IMR-90 (cell line): ENCODE results near the gene TTF2. TPM values are rescaled to one million over a fixed set of nuclear protein-coding genes. Genes with fewer than 3 reads are reported as not detected.

ENCODE experiments used
- ATAC-seq: fragments of 200-7000 bp; cut with Tn5 transposase; 2 replicates; pipeline ENCODE4 v1.9.1; 2020; ENCODE audit warnings: low read depth, mild to moderate bottlenecking, moderate library complexity
- BruUV-seq: library from RNA; stranded (reverse); fragments of 400-500 nt; replicated peaks from 2 replicates; lab custom pipeline; 2021; lab: Mats Ljungman, UMichigan
- CTCF ChIA-PET: fragments of 300-600 bp; formaldehyde crosslinking; extraction: SDS; loops from one replicate; lab custom pipeline; 2021; ENCODE audit warnings: antibody characterized with exemption; lab: Yijun Ruan, JAX
- POLR2A ChIA-PET: fragments of 300-600 bp; sonication (Branson Sonifier 250); formaldehyde crosslinking; loops from one replicate; lab custom pipeline; 2022; ENCODE audit warnings: antibody characterized with exemption; ENCODE audit not compliant: unreplicated experiment; lab: Charles Lee
- DNase-seq: peaks from one replicate; pipeline ENCODE4 v3.0.0; 2013
- H2AFZ ChIP-seq: replicated peaks from 2 replicates; pipeline ENCODE3; 2013; ENCODE audit warnings: low read length, mild to moderate bottlenecking; ENCODE audit not compliant: poor library complexity
- H2AK5ac ChIP-seq: 2 replicates; pipeline ENCODE4 v1.6.1; 2013; ENCODE audit warnings: low read depth, low read length, inconsistent platforms
- H2AK9ac ChIP-seq: replicated peaks from 2 replicates; pipeline ENCODE3; 2013; ENCODE audit warnings: mild to moderate bottlenecking, low read depth, low read length, moderate library complexity; ENCODE audit not compliant: poor library complexity
- H2BK120ac ChIP-seq: 2 replicates; pipeline ENCODE4 v1.6.1; 2013; ENCODE audit warnings: low read depth, low read length, inconsistent platforms
- H2BK15ac ChIP-seq: 3 replicates; pipeline ENCODE4 v1.6.1; 2013; ENCODE audit warnings: low read depth, low read length, inconsistent platforms
- H2BK20ac ChIP-seq: 2 replicates; pipeline ENCODE4 v1.6.1; 2013; ENCODE audit warnings: low read depth, mild to moderate bottlenecking, inconsistent platforms, low read length, moderate library complexity
- H2BK5ac ChIP-seq: 2 replicates; pipeline ENCODE4 v1.6.1; 2013; ENCODE audit warnings: mild to moderate bottlenecking, low read depth, low read length, inconsistent platforms; ENCODE audit not compliant: poor library complexity, severe bottlenecking
- H3K14ac ChIP-seq: replicated peaks from 2 replicates; pipeline ENCODE4 v1.6.1; 2013; ENCODE audit warnings: low read depth, low read length, inconsistent platforms
- H3K18ac ChIP-seq: 2 replicates; pipeline ENCODE4 v1.6.1; 2013; ENCODE audit warnings: low read depth, low read length, control low read depth
- H3K23ac ChIP-seq: 2 replicates; pipeline ENCODE4 v1.6.1; 2013; ENCODE audit warnings: low read depth, low read length, inconsistent platforms
- H3K27ac ChIP-seq: 2 replicates; pipeline ENCODE4 v1.5.1; 2013; ENCODE audit warnings: mild to moderate bottlenecking, control low read depth, low read length; ENCODE audit not compliant: insufficient read depth
- H3K27me3 ChIP-seq: 2 replicates; pipeline ENCODE4 v1.6.1; 2013; ENCODE audit warnings: low read length; ENCODE audit not compliant: control insufficient read depth, insufficient read depth
- H3K36me3 ChIP-seq: 2 replicates; pipeline ENCODE4 v1.6.1; 2013; ENCODE audit warnings: low read length, mixed read lengths; ENCODE audit not compliant: control insufficient read depth, insufficient read depth
- H3K4ac ChIP-seq: 2 replicates; pipeline ENCODE4 v1.6.1; 2013; ENCODE audit warnings: low read depth, low read length, inconsistent platforms
- H3K4me1 ChIP-seq: 2 replicates; pipeline ENCODE4 v1.6.1; 2013; ENCODE audit warnings: low read length, mixed read lengths; ENCODE audit not compliant: control insufficient read depth, insufficient read depth
- H3K4me2 ChIP-seq: 2 replicates; pipeline ENCODE4 v1.6.1; 2013; ENCODE audit warnings: low read depth, mild to moderate bottlenecking, control low read depth, low read length, moderate library complexity
- H3K4me3 ChIP-seq: 2 replicates; pipeline ENCODE4 v1.5.1; 2013; ENCODE audit warnings: low read depth, mild to moderate bottlenecking, control low read depth, low read length, moderate library complexity; ENCODE audit not compliant: insufficient read depth
- H3K56ac ChIP-seq: 2 replicates; pipeline ENCODE4 v1.6.1; 2013; ENCODE audit warnings: low read length, inconsistent platforms; ENCODE audit not compliant: insufficient read depth; ENCODE audit errors: extremely low read depth
- H3K79me1 ChIP-seq, 2 experiments: 2 replicates each; pipeline ENCODE4 v1.6.1; 2013; ENCODE audit warnings: low read length in 2 of 2, inconsistent platforms in 1 of 2, low read depth in 1 of 2
- H3K9ac ChIP-seq: 2 replicates; pipeline ENCODE4 v1.6.1; 2013; ENCODE audit warnings: low read depth, low read length, control low read depth
- H3K9me1 ChIP-seq: 2 replicates; pipeline ENCODE4 v1.6.1; 2013; ENCODE audit warnings: low read length, inconsistent platforms; ENCODE audit not compliant: insufficient read depth
- H3K9me3 ChIP-seq: 2 replicates; pipeline ENCODE4 v1.6.1; 2013; ENCODE audit warnings: low read length; ENCODE audit not compliant: control insufficient read depth, insufficient read depth
- H4K20me1 ChIP-seq: 2 replicates; pipeline ENCODE4 v1.6.1; 2013; ENCODE audit warnings: low read length, inconsistent platforms; ENCODE audit not compliant: insufficient read depth
- H4K5ac ChIP-seq: 2 replicates; pipeline ENCODE4 v1.6.1; 2013; ENCODE audit warnings: mild to moderate bottlenecking, low read depth, low read length, control low read depth
- H4K8ac ChIP-seq, 2 experiments: 2 replicates each; pipeline ENCODE4 v1.6.1; 2013; ENCODE audit warnings: low read depth in 2 of 2, low read length in 2 of 2, control low read depth in 1 of 2, inconsistent platforms in 1 of 2
- H4K91ac ChIP-seq: 2 replicates; pipeline ENCODE4 v1.6.1; 2013; ENCODE audit warnings: low read depth, low read length, inconsistent platforms; ENCODE audit not compliant: insufficient read depth
- BHLHE40 ChIP-seq: fragments of 150-350 bp; IDR thresholded peaks from 2 replicates; pipeline ENCODE4 v1.6.1; 2016; ENCODE audit warnings: mild to moderate bottlenecking, low read depth, low read length
- CEBPB ChIP-seq: IDR thresholded peaks from 2 replicates; pipeline ENCODE4 v1.6.1; 2012; ENCODE audit warnings: low read depth, low read length, improper control_type of control experiment
- CHD1 ChIP-seq: IDR thresholded peaks from 2 replicates; pipeline ENCODE4 v1.6.1; 2012; ENCODE audit warnings: low read depth, low read length, improper control_type of control experiment
- FOS ChIP-seq: fragments of 150-350 bp; IDR thresholded peaks from 2 replicates; pipeline ENCODE4 v1.6.1; 2016; ENCODE audit warnings: low read depth, low read length
- MAFK ChIP-seq: IDR thresholded peaks from 2 replicates; pipeline ENCODE4 v1.6.1; 2012; ENCODE audit warnings: low read depth, low read length, improper control_type of control experiment
- MAZ ChIP-seq: IDR thresholded peaks from 2 replicates; pipeline ENCODE4 v1.6.1; 2012; ENCODE audit warnings: low read depth, mild to moderate bottlenecking, low read length, improper control_type of control experiment, moderate library complexity, borderline replicate concordance
- MXI1 ChIP-seq: IDR thresholded peaks from 2 replicates; pipeline ENCODE4 v1.6.1; 2012; ENCODE audit warnings: low read depth, mild to moderate bottlenecking, low read length, moderate library complexity, borderline replicate concordance
- NFE2L2 ChIP-seq: fragments of 150-350 bp; IDR thresholded peaks from 2 replicates; pipeline ENCODE4 v1.6.1; 2016; ENCODE audit warnings: low read depth, mild to moderate bottlenecking, low read length
- POLR2A ChIP-seq: IDR thresholded peaks from 2 replicates; pipeline ENCODE4 v1.6.1; 2012; ENCODE audit warnings: mild to moderate bottlenecking, low read depth, low read length
- RAD21 ChIP-seq: IDR thresholded peaks from 2 replicates; pipeline ENCODE4 v1.6.1; 2012; ENCODE audit warnings: low read length, improper control_type of control experiment
- RCOR1 ChIP-seq: IDR thresholded peaks from 2 replicates; pipeline ENCODE4 v1.6.1; 2012; ENCODE audit warnings: mild to moderate bottlenecking, low read length, improper control_type of control experiment; ENCODE audit not compliant: insufficient replicate concordance
- RFX5 ChIP-seq: IDR thresholded peaks from 2 replicates; pipeline ENCODE4 v1.8.0; 2012; ENCODE audit warnings: low read depth, mild to moderate bottlenecking, low read length, moderate library complexity
- SMC3 ChIP-seq: fragments of 150-350 bp; IDR thresholded peaks from 2 replicates; pipeline ENCODE4 v1.6.1; 2016; ENCODE audit warnings: low read depth, mild to moderate bottlenecking, antibody characterized with exemption, low read length, moderate library complexity
- WGBS, 2 experiments: methylation state at CpG; one replicate each; pipeline versions ENCODE4 v1.1.5 to v1.1.7; 2013; ENCODE audit warnings: missing lambda C conversion rate in 2 of 2; ENCODE audit not compliant: insufficient read length in 1 of 2; ENCODE audit errors: extremely low coverage in 2 of 2; 5-methylcytosine and 5-hydroxymethylcytosine counted together
- dilution Hi-C: fragments of 300-500 bp; cut with HindIII; formaldehyde crosslinking; loops from one replicate; pipeline ENCODE4 v1.14.3; 2018; ENCODE audit warnings: low sequenced_read_pairs; ENCODE audit not compliant: unreplicated experiment
- in situ Hi-C: fragments of 300-500 bp; cut with MboI; formaldehyde crosslinking; loops from 3 replicates; pipeline ENCODE4 v1.14.3; 2019; ENCODE audit warnings: low sequenced_read_pairs, inconsistent platforms, mixed read lengths
- intact Hi-C: fragments of 100-400 bp; cut with micrococcal nuclease; formaldehyde crosslinking; loops from 2 replicates; pipeline ENCODE4 v1.10.0; 2022
- polyA plus RNA-seq, 3 experiments: library from polyadenylated mRNA; depleted of rRNA; stranded (reverse); fragments of >200 nt; gene quantifications; 2 replicates each; pipeline ENCODE4 v1.2.3, GENCODE V29; 2012; ENCODE audit warnings: low replicate concordance in 1 of 3
- total RNA-seq: library from RNA; depleted of rRNA; stranded (reverse); fragments of >200 nt; gene quantifications from 2 replicates; pipeline ENCODE4 v1.2.3, GENCODE V29; 2012
- TF ChIP-seq, protein P1 (sequence below): conservative IDR thresholded peaks from 2 replicates; pipeline ENCODE4 v1.5.1; 2012; ENCODE audit warnings: mild to moderate bottlenecking, low read depth, low read length, improper control_type of control experiment
- TF ChIP-seq, protein P2 (sequence below): fragments of 150-350 bp; IDR thresholded peaks from 2 replicates; pipeline ENCODE4 v1.6.1; 2017; ENCODE audit warnings: mild to moderate bottlenecking, antibody characterized with exemption, low read length, low read depth
- TF ChIP-seq, protein P3 (sequence below): fragments of 150-350 bp; IDR thresholded peaks from 2 replicates; pipeline ENCODE4 v1.6.1; 2016; ENCODE audit warnings: low read depth, mild to moderate bottlenecking, low read length, moderate library complexity, borderline replicate concordance

Gene TTF2
- total and polyA plus RNA-seq, 2 of the 4 experiments (the other 2 are of a cell fraction) = 11.5 to 14.7 TPM

DNA sequence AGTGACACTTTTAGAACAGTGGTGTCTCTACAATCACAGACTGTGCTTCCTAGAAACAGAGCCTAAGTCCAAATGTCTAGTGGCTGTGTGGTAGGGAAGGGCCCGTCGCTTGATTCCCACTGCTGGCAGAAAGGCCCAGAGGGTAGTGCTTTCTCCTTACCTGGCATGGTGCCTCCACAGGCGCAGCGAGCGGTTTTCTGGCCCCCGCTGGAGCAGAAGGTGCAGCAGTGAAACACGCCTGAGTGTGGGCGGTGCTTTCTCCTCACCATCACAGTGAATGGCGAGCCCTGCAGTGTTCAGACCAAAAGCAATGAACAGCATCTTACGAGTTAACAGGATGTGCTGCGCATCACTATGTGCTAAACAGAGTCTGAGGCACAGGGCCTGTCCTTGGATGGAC is 53.1 kb downstream of the TTF2 start:
- no peak overlapping the region for H2BK120ac ChIP-seq
- H3K23ac ChIP-seq = no peak overlapping the region
- no peak overlapping the region for H3K4ac ChIP-seq
- no peaks in the 10 kb centered on the region for H3K9me3 ChIP-seq
- H3K14ac ChIP-seq = no peak overlapping the region
- no peak overlapping the region for H3K4me2 ChIP-seq
- no peak overlapping the region for H3K56ac ChIP-seq
- dilution Hi-C loops (no loop called here), intact Hi-C loops (no loop called here), in situ Hi-C loops (no loop called here)
- no peak overlapping the region for H4K5ac ChIP-seq
- H2AK5ac ChIP-seq = no peak overlapping the region
- H4K8ac ChIP-seq = no peak overlapping the region
- H3K18ac ChIP-seq = no peak overlapping the region
- ATAC-seq (no peak), DNase-seq (no peak)
- H3K36me3 ChIP-seq = peaks cover 13% of the 10 kb centered on the region
- H3K4me3 ChIP-seq = no peak overlapping the region
- H3K27me3 ChIP-seq = no peaks in the 10 kb centered on the region
- no peak overlapping the region for H3K27ac ChIP-seq
- H4K20me1 ChIP-seq = no peaks in the 10 kb centered on the region
- POLR2A ChIA-PET = interaction anchor here (0.7 kb wide), 1 partner anchor 18 kb away, joined by 3 read pairs; no protein-coding TSS in a partner anchor
- H2AFZ ChIP-seq = no peak overlapping the region
- H2BK5ac ChIP-seq = no peak overlapping the region
- no peaks in the 10 kb centered on the region for H3K4me1 ChIP-seq
- H3K9ac ChIP-seq = no peak overlapping the region
- no peak overlapping the region for H4K91ac ChIP-seq
- H2BK20ac ChIP-seq = no peak overlapping the region
- no peak overlapping the region for H2BK15ac ChIP-seq
- 0 out of 4 replicates have a peak, but pooled peaks cover 0 to 5% of the 10 kb centered on the region in 2 experiments for H3K79me1 ChIP-seq
- TF ChIP-seq, protein P1, sequence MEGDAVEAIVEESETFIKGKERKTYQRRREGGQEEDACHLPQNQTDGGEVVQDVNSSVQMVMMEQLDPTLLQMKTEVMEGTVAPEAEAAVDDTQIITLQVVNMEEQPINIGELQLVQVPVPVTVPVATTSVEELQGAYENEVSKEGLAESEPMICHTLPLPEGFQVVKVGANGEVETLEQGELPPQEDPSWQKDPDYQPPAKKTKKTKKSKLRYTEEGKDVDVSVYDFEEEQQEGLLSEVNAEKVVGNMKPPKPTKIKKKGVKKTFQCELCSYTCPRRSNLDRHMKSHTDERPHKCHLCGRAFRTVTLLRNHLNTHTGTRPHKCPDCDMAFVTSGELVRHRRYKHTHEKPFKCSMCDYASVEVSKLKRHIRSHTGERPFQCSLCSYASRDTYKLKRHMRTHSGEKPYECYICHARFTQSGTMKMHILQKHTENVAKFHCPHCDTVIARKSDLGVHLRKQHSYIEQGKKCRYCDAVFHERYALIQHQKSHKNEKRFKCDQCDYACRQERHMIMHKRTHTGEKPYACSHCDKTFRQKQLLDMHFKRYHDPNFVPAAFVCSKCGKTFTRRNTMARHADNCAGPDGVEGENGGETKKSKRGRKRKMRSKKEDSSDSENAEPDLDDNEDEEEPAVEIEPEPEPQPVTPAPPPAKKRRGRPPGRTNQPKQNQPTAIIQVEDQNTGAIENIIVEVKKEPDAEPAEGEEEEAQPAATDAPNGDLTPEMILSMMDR = no peak
- TF ChIP-seq POLR2A = no peak
- no peak for TF ChIP-seq MXI1
- no peak for TF ChIP-seq RCOR1
- TF ChIP-seq, protein P2, sequence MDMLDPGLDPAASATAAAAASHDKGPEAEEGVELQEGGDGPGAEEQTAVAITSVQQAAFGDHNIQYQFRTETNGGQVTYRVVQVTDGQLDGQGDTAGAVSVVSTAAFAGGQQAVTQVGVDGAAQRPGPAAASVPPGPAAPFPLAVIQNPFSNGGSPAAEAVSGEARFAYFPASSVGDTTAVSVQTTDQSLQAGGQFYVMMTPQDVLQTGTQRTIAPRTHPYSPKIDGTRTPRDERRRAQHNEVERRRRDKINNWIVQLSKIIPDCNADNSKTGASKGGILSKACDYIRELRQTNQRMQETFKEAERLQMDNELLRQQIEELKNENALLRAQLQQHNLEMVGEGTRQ = no peak
- TF ChIP-seq RAD21 = no peak
- no peak for TF ChIP-seq MAZ
- TF ChIP-seq, protein P3, sequence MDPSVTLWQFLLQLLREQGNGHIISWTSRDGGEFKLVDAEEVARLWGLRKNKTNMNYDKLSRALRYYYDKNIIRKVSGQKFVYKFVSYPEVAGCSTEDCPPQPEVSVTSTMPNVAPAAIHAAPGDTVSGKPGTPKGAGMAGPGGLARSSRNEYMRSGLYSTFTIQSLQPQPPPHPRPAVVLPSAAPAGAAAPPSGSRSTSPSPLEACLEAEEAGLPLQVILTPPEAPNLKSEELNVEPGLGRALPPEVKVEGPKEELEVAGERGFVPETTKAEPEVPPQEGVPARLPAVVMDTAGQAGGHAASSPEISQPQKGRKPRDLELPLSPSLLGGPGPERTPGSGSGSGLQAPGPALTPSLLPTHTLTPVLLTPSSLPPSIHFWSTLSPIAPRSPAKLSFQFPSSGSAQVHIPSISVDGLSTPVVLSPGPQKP = no peak
- TF ChIP-seq RFX5 = no peak
- no peak for TF ChIP-seq CHD1
- TF ChIP-seq NFE2L2 = no peak
- TF ChIP-seq SMC3 = no peak
- no peak for TF ChIP-seq CEBPB
- TF ChIP-seq MAFK = no peak
- TF ChIP-seq BHLHE40 = no peak
- no peak for TF ChIP-seq FOS
- WGBS, 2 experiments = 100% methylated on average over 6 of the region's 11 CpGs; no CpG with 5 or more reads in 1 of the 2 experiments
- no peak overlapping the region for H2AK9ac ChIP-seq
- peaks cover 3% of the 10 kb centered on the region; the same call in 1 of the 2 replicates for H3K9me1 ChIP-seq
- CTCF ChIA-PET = interaction anchor here (1.1 to 1.3 kb wide), 2 partner anchors 15 to 45 kb away, joined by 3 to 4 read pairs; no protein-coding TSS in a partner anchor
- BruUV-seq = no TSS peak
